GM18868 (cell line): ENCODE results near the gene LY6G6F.

Experiments
- ATAC-seq: cut with Tn5 transposase; IDR thresholded peaks from one replicate; pipeline ENCODE4 v1.9.1; 2021; ENCODE audit warnings: mild to moderate bottlenecking, moderate library complexity; ENCODE audit not compliant: unreplicated experiment

The LY6G6F gene

DNA sequence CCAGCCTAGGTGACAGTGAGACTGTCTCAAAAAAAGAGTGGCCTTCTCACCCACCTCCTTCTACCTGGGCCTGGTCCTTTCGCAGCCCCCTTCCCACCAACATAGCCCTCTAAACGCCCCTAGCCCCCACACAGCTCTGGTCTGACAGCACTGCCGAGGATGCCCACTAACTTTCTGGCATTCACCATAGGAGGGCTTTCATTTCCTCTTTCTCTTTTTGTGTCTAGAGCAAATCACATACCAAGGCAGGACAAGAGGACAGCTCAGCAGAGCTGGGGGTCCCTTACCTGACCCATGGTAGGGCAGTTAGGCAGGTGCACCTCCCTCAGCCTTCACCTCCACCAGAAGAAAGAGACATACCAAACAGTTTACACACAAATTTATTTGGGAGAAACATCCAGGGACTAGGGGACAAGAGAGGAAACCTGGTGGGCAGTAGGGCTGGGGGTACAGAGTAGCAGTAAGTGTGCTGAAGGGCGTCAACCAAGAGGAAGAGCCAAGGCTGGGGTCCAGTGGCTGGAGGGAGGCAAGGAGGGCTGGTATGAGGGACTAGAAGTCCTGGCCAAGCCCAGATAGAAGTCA lies 30.3 kb upstream of the LY6G6F start:
- no peak for ATAC-seq

DNA sequence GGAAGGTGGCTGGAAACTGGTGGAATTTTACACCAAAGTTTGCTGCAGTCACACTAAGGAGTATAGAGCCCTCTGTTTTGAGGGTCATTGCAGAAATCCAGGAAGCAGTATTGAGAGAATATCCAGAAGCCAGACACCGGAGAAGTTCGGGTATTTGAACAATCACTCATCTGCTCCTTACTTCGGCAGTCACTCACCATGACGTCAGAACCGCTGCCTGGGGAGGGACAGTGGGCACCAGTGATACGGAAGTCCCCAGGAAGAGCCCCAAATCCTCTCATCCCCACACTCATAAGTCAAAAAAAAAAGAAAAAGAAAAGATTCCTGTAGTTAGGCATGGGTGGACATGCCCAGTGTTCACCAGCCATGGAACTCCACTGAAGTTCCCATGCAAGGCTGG lies 29.8 kb upstream of the LY6G6F start:
- ATAC-seq, result no peak

DNA sequence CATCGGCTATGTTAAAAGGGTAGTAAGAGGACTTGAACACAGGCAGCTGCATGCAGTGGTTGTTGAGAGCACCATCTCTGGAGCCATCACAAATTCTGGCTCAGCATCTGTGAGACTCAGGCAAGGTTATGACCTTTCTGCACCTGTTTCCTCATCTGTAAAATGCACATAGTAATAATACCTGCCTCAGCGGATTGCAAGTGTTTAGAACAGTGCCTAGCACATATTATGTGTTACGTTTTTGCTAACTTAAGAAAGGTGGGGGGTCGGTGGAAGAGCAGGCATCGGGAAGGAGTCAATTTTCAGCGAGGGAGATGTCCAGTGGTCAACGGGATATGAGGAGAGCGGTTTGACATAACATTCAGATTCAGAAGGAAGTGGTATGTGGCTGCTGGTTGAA lies 28.7 kb upstream of the LY6G6F start:
- no peak for ATAC-seq

DNA sequence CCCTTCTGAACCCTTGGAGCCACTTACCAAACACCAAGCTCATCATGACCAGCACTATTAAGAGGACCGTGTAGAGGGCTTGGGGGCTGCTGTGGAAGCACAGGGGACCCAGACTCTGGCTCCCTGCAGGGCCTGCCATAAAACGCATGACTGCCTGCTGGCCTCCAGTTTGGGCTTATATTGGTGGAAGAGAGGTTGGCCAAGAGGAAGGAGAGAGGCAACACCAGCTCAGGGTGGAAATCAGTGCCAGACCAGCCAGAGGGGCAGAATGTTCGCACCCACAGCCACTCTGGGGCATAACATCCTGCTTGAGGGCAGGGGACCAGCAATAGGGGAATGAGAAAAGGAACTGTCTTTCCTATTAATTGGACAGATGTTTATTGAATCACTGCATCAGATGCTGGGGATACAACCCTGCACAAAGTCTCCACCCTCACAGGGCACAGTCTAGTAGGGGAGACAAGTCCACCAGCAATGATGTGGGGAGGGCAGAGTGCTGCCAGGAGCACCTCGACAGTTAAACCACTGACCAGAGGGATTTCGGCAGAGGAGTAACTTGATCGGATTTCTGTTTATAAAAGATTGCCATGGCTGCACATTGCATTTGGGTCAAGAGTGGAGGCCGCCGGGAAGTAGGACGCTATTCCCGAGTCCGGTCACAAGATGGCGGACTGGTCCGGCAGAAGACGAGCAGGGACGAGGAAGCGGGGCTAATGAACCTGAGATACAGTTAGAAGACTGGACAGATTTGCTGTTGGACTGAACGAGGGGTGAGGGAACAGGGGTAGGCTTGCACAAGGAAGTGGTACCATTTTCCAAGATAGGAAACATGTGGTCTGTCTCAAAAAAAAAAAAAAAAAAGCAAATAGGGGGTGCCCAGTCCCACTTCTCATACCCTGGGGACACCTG lies 26.2 kb upstream of the LY6G6F start, which contains the start of gene LY6G5C:
LY6G5C (minus strand) TSS at position 842 of the 909 bp plus-strand sequence; CDS start at position 148, 694 bp downstream.
- ATAC-seq, result no peak

DNA sequence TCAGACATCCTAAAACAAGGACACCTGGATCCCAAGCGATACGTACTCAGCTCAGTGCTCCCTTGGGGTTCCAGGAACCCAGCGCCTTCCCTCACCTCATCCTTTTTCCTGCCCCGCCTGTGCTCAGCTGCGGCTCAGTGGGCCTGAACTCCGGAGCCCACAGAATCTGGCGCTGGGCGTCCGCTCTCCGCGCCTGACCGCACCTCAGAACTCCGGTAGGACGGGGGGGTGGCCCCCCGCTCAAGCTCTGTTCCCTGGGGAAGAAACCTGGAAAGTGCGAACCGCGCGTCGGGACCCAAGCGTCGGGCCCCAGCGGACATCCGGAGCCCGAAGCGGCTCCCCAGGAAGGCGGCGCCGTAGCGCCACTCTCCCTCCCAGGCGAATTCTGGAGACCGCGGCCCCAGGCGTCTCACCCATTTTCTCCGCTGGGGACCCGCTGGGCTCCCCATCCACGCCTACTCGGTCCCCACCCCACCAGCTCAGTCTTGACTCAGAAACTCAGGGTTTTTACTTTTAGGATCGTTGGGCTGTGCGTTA lies 25.5 kb upstream of the LY6G6F start:
- no peak for ATAC-seq

DNA sequence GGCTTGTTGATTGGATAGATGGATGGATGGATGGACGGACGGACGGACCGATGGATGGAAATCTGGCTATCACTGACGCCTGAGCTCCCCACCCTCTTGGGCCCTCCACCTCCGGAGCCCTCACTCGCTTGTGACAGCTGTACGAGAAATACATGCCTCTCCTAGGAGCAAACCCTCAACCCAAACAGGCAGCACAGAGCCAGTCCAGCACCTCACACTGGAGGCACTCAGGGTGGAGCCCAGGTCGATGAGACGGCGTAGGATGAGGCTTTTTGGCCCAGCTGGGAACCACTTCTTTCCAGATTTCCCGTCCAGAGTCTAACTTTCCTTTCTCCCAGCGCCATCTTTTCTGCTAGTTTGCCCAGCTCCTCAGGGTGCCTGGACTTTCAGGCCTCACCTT lies 23.1 kb upstream of the LY6G6F start:
- ATAC-seq, result no peak

DNA sequence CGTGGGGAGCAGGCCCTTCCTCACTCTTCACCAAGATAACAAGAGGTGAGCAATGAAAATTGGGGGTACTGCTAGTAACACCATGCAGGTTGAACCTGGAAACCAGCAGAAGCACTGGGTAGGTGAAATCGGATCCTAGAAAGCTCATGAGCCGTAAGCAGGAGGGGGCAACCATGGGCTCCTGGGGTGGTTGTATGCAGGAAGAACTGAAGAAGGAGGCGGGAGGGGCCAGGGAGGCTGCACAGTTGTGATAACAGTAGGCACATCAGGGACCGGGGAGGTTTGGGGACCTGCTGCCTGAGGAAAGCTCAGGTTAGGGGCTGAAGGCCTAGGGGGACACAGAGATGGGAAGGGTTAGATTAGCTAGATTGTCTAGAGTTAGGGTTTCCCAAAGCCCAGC lies 20.2 kb upstream of the LY6G6F start:
- no peak for ATAC-seq

DNA sequence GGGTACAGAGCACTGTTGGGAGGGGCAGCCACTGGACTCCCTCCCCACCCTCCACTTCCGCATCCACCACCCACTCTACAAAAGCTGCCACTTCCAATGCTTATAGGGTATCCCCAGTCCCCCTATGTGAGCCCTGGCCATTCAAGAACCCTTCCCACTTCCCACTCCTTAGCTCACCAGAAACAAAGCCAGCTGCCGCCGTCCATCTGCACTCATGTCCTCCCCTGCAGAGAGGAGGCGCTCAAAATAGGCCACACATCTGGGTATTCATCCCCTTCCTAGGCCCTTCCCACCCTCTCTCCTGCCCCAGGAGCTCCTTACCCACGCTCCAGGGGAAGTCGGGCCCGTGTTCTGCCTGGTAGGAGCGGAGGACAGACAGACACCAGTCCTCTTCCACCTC lies 19.3 kb upstream of the LY6G6F start:
- ATAC-seq, result no peak

DNA sequence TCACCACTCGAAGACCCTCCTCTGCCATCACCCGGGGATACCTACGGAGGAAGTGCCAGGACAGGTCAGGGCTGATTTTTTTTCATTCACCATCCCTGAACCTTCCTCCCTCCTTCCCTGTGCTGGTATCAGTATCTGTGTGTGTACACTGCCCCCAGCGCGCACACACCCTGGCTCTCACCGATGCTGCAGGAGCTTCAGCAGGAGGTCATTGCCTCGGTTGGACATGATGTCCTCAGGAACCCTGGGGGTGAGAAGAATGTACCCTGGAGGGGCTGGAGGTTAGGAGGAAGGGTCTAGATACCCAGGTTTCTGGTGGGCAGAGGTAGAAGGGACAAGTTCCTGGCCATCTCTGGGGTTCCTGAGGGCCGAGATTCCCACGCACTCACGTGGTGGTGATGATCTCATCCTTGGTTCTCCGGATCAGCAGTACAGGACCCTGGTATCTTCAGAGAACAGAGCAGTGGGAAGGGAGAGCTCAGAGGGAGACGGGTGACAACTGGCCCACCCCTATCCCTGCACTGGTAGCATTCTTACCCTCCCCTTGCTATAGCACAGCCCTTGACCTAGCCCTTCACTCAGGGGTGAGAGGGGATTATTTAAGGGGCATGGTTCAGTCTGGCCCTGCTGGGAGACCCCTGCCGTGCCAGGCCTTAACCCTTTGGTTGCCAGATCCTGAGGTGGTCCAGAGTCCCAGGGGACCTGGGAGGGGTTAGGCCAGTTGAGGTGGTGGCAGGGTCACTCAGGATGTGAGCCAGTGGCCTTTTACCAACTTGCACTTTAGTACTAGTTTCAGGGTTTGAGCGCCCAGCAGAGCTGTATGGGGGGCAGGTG lies 18.6 kb upstream of the LY6G6F start:
- ATAC-seq, result no peak

DNA sequence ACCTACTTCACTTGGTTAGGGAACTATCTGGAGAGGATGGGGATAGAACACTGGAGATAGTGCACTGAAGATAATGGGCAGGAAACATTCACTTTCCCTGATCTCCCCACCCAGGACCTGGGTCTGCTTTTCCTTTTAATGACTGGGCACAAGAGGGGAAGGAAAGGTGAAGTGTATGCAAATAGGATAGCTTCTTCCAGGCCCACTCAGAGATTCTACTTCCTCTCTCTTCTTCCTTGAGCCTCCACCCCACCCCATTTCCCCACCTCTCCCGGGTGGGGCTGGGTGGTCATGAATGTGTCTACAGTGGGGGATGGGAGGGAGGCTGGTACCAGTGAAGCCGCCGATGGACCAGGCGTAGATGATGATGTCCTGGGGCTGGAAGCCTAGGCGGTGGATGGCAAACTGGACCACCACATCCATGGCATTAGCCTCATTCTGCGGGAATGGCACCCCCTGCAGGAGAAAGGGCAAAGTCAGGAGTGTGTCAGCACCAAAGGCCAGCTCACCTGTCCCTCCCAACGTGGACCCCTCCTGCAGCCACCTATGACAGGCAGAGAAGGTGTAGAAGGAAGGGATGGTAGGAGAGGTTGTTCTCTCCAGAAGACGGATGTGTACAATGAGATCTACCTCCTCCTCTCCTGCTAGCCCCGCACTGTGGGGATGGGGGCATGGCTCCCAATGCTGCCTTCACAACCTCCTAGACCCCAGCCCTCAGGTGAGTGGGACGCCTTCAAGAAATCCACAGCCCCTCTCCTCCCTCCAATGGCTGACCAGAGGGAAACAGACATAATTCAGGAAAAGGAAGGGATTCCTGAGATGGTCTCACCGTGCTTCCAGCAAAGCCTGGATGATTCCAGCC lies 17.2 kb upstream of the LY6G6F start:
- no peak for ATAC-seq

DNA sequence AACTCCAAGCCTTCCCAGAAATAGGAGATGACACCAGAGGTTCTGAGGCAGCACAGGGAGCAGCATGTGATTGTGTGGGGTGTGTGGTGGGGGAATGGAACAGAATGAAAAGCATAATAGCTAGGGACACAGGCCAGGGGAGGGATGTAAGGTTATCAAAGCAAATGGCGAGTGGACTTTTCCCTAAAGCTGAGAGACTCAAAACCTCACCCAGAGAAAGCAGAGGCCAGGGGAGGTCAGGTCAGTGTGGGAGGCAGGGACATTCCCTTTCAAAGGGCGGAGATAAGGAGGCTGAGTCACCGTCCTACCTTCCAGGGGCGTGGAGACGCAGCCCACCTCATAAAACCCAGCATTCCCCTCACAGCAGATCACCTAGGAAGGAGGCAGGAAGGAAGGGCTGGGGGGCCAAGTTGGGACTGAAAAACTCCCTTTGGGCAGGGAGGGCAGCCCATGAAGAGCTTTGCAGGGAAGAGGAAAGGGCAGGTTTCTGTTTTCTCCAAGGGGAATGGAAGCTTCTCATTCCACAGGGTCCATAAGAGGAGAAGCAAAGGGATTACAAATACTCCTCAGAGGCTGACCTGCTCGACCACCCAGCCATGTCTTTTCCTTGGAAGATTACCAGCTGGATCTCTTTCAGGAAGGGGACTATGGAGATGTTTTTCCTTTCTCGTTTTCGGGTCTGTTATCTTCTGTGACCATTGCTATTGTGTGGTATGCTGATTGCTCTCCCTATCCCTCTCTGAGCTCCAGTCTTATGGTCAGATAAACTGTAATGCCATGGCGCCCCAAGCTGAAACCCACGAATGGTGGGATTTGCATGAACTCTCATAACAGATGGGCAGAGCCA lies 16.2 kb upstream of the LY6G6F start:
- ATAC-seq, result no peak

DNA sequence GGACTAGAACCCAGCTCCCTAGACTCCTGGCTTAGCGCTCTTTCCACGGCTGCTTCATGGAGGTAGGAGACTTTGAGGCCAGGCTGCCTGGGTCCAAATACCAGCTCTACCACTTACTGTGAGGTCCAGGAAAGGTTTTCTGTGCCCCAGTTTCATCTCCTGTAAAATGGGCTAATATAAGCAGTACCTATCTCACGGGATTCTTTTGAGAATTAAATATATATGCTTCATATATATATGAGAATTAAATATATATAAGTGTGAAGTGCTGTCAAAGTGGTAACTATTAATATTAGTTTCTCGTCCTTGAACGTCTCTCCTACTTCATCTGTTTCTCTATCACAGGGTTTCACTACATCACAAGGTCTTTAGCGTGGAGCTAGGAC lies 15.6 kb upstream of the LY6G6F start:
- no peak for ATAC-seq

DNA sequence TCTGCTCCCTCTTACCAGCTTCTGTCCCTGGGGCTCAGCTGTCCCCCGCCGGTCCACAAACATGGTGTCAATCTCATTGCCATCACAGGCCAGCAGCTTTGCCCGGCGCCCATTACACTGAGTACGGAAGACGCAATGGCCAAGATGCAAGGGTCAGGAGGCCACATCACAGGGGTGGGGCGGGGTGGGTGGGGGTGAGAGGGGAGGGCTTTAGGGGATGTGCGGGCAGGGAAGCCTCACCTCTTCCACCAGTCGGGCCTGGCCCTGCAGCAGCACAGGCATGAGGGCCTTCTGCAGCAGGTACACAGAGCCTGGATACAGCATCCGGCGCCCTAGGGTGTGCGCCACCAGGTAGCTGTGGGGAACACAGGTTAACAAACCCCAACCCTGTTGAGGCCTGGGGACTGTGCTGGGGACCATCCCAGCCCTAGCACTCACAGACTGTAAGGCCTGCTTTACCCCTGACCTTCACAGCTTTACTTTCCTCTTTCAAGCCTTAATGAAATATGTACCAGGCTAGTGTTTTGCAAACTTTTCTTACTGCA lies 15.0 kb upstream of the LY6G6F start:
- no peak for ATAC-seq

DNA sequence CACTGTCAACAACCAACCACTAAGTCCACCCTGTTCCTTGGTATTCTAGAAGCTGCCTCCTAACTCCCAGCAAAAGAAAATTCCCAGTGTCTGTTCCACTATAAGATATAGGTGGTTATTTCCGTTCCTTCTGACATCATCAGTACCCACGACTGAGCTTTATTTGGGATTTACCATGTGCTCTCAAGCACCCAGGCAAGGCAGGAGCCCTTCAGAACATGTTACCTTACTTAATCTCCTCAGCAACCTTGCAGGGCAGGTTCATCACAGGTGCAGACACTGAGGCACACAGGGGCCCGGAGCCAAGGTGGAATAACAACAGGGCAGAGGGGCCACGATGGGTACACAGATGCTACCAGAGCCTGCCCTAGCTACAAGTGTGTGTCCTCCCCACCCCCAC lies 14.3 kb upstream of the LY6G6F start:
- no peak for ATAC-seq

DNA sequence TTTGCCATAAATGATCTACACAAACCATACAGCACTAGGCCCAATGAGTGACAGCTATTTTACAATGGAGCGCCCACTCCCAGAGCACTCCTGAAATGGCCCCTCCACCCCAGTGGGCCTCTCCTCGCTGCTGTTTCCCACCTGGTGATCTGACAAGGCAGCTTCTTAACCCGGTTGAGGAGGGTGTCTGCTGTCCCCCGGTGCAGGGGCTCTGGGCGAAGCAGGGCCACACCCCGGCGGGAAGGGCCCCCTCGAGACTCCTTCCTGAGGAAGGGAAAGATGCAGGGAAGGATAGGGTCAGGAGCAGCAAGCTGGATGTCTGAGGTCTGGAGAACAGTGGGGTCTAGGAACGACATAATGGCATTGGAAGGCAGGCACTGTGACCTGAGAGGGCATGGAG lies 13.8 kb upstream of the LY6G6F start:
- ATAC-seq, result no peak

DNA sequence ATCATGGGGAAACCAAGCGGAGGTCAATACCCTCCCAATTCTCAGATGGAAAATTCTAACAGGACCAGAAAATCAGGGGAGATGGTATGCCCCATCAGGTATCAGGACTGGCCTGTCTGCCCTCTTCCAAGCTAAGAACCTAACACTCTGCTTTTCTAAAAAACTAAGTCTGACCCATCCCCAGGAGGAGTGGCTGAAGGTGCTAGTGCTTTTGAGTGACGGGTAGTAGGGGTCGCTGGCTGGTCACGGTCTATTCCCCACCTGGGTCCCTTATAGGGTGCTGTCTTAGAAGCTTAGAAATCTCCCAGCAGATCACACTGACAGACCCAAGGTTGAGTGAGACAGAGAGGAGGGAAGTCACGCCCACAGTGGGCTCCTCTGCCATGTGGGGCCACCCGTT lies 13.1 kb upstream of the LY6G6F start:
- no peak for ATAC-seq

DNA sequence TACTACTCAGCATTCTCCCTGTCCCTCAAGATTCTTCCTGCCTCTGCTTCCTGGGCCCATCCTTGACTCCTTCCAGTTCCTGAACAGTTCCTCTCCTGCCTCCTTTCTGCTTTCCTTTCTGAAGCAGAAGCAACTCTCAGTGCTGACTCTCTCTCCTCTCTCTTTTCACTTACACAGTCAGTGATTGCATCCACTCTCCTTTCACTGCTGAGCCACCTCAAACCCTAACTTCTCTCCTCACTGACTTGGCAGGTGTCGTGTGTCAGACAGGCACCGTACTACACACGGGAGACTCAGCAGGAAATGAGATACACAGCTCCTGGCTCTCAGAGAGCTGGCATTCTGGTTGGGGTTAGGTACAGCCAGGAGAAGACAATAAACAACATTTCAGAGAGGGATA lies 9.1 kb upstream of the LY6G6F start:
- no peak for ATAC-seq

DNA sequence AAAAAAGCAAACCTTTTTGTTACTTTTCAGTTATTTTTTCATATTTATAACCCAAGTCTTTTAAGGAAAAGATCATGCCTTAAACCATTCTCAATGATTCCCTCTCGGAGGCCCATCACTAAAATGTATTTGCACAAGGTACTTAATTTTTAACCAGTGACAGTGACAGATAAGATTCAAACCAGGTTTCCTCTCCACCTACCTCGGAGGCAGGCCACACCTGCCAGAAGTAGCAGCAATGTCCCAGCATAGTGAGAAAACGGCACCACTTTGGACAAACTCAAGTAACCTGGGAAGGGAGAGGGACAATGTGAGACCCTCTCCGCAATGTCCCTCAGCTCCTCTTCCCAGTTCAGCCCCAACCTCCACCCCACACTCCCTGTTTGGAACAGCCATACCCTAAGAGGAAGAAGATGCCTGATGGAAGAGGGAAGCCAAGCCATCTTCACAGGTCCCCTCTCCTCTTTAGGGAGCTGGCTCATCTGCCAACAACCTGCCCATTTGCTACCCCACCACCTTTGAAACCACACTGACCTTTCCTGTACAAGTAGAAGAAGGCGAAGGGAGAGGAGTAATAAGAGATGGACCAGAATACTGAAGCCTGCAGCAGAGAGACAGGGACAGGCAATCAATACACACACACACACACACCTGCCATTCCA lies 5.8 kb upstream of the LY6G6F start:
- ATAC-seq, result no peak
